HEK293T (cell line): Measurements from ENCODE around the gene ECD.

Experiments
- CTCF ChIA-PET: fragments of 350-600 bp; formaldehyde crosslinking; extraction: SDS; loops from one replicate; lab custom pipeline; 2021; ENCODE audit warnings: antibody characterized with exemption, inconsistent platforms; lab: Yijun Ruan, JAX
- POLR2A ChIA-PET: fragments of 350-600 bp; formaldehyde crosslinking; extraction: SDS; loops from one replicate; lab custom pipeline; 2020; ENCODE audit warnings: antibody characterized with exemption, inconsistent platforms; lab: Yijun Ruan, JAX
- DNase-seq: peaks from one replicate; pipeline ENCODE4 v3.0.0; 2012; ENCODE audit warnings: mixed read lengths; ENCODE audit errors: extremely low spot score
- ARNT ChIP-seq: fragments of 450-650 bp; IDR thresholded peaks from 2 replicates; pipeline ENCODE4 v1.6.1; 2017; ENCODE audit warnings: mild to moderate bottlenecking
- BHLHE40 ChIP-seq: fragments of 450-650 bp; IDR thresholded peaks from 2 replicates; pipeline ENCODE4 v1.6.1; 2016; ENCODE audit warnings: mild to moderate bottlenecking, moderate library complexity, borderline replicate concordance
- CTBP1 ChIP-seq: fragments of 450-650 bp; IDR thresholded peaks from 2 replicates; pipeline ENCODE4 v1.6.1; 2016; ENCODE audit warnings: borderline replicate concordance
- ELF4 ChIP-seq: fragments of 450-650 bp; IDR thresholded peaks from 2 replicates; pipeline ENCODE4 v1.6.1; 2017; ENCODE audit warnings: antibody characterized with exemption
- FOXA1 ChIP-seq: fragments of 450-650 bp; IDR thresholded peaks from 2 replicates; pipeline ENCODE4 v1.6.1; 2016; ENCODE audit warnings: mild to moderate bottlenecking
- FOXK2 ChIP-seq: fragments of 450-650 bp; IDR thresholded peaks from 2 replicates; pipeline ENCODE4 v1.6.1; 2016; ENCODE audit warnings: mild to moderate bottlenecking
- FOXM1 ChIP-seq: fragments of 450-650 bp; IDR thresholded peaks from 2 replicates; pipeline ENCODE4 v1.6.1; 2017; ENCODE audit warnings: mild to moderate bottlenecking, borderline replicate concordance
- HDGF ChIP-seq: fragments of 450-650 bp; IDR thresholded peaks from 2 replicates; pipeline ENCODE4 v1.6.1; 2017; ENCODE audit warnings: antibody characterized with exemption, borderline replicate concordance
- L3MBTL2 ChIP-seq: fragments of 450-650 bp; conservative IDR thresholded peaks from 2 replicates; pipeline ENCODE4 v1.6.1; 2016; ENCODE audit warnings: mild to moderate bottlenecking
- LEF1 ChIP-seq: fragments of 450-650 bp; IDR thresholded peaks from 2 replicates; pipeline ENCODE4 v1.6.1; 2017; ENCODE audit warnings: mild to moderate bottlenecking, borderline replicate concordance
- NFRKB ChIP-seq: fragments of 450-650 bp; IDR thresholded peaks from 2 replicates; pipeline ENCODE4 v1.6.1; 2016; ENCODE audit warnings: mild to moderate bottlenecking, moderate library complexity
- PKNOX1 ChIP-seq: fragments of 450-650 bp; IDR thresholded peaks from 2 replicates; pipeline ENCODE4 v1.6.1; 2016
- SP1 ChIP-seq: fragments of 450-650 bp; IDR thresholded peaks from 2 replicates; pipeline ENCODE4 v1.6.1; 2017
- SUZ12 ChIP-seq: fragments of 450-650 bp; IDR thresholded peaks from 2 replicates; pipeline ENCODE4 v1.6.1; 2016; ENCODE audit warnings: mild to moderate bottlenecking
- TARDBP ChIP-seq: fragments of 450-650 bp; IDR thresholded peaks from 2 replicates; pipeline ENCODE4 v1.6.1; 2016
- ZNF384 ChIP-seq: fragments of 450-650 bp; IDR thresholded peaks from 2 replicates; pipeline ENCODE4 v1.6.1; 2016

ECD gene

GRCh38 chr10:73097305-73097670, 70.5 kb downstream of the ECD start:
- DNase-seq: no peak
- ChIA-PET POLR2A (interaction anchor here (0.6 to 6.6 kb wide), 9 partner anchors 13 to 155 kb away, joined by 3 to 61 read pairs (median 6); partner anchors contain the start of genes DNAJC9, ECD, FAM149B1 and MRPS16), CTCF (interaction anchor here (0.5 to 2.4 kb wide), 8 partner anchors 13 to 231 kb away, joined by 3 to 7 read pairs (median 4); partner anchors contain the start of gene NUDT13)
- no peak for TF ChIP-seq ARNT
- TF ChIP-seq SP1: no peak
- TF ChIP-seq HDGF: no peak
- no peak for TF ChIP-seq TARDBP
- TF ChIP-seq BHLHE40: no peak
- no peak for TF ChIP-seq SUZ12
- no peak for TF ChIP-seq FOXK2
- TF ChIP-seq ELF4: no peak
- no peak for TF ChIP-seq PKNOX1
- TF ChIP-seq CTBP1: no peak
- TF ChIP-seq FOXA1: no peak

GRCh38 chr10:73096449-73097304, 71.1 kb downstream of the ECD start, which contains the start of gene P4HA1:
TSS of gene P4HA1 (minus strand) at chr10:73096866. CDS start at chr10:73074883, 21,983 bp downstream.
- ChIA-PET CTCF (interaction anchor here (0.5 to 2.4 kb wide), 9 partner anchors 13 to 231 kb away, joined by 3 to 7 read pairs (median 3); partner anchors contain the start of gene NUDT13), POLR2A (interaction anchor here (0.6 to 6.6 kb wide), 13 partner anchors 11 to 742 kb away, joined by 3 to 61 read pairs (median 3); partner anchors contain the start of genes DNAJB12, DNAJC9, ECD and FAM149B1)
- TF ChIP-seq TARDBP: peak; percentile 98
- peak; percentile 88 for TF ChIP-seq L3MBTL2
- no peak for TF ChIP-seq SUZ12
- TF ChIP-seq LEF1: no peak
- TF ChIP-seq ELF4: peak; percentile 85
- TF ChIP-seq ZNF384: peak; percentile 80
- peak; percentile 34; the same call in 1 of the 2 replicates for TF ChIP-seq FOXM1
- no peak for TF ChIP-seq NFRKB
- TF ChIP-seq FOXK2: no peak
- DNase-seq: peak; percentile 97

- DNase-seq: peak; percentile 37
- TF ChIP-seq HDGF: no peak
- 0 out of 2 replicates have a peak, but pooled peaks have one; percentile 33 for TF ChIP-seq L3MBTL2
- ChIA-PET POLR2A (interaction anchor here (0.6 to 6.6 kb wide), 9 partner anchors 11 to 741 kb away, joined by 3 to 61 read pairs (median 6); partner anchors contain the start of genes DNAJB12, DNAJC9, ECD and FAM149B1), CTCF (interaction anchor here (0.7 to 2.4 kb wide), 3 partner anchors 13 to 60 kb away, joined by 3 to 7 read pairs (median 3); partner anchors contain the start of gene NUDT13)
Observed at GRCh38 chr10:73096041-73096448, 71.8 kb downstream of the ECD start.

- peak; percentile 33 for DNase-seq
- ChIA-PET POLR2A (interaction anchor here (0.8 to 6.6 kb wide), 7 partner anchors 12 to 741 kb away, joined by 3 to 61 read pairs (median 7); partner anchors contain the start of genes DNAJB12, DNAJC9, ECD and FAM149B1), CTCF (interaction anchor here (0.7 to 2.4 kb wide), 3 partner anchors 12 to 61 kb away, joined by 3 to 7 read pairs (median 3); partner anchors contain the start of gene NUDT13)
- TF ChIP-seq ELF4 (no peak), NFRKB (no peak), CTBP1 (no peak), L3MBTL2 (no peak), SP1 (no peak), ZNF384 (peak; percentile 90), PKNOX1 (no peak)
Observed at GRCh38 chr10:73095481-73096021, 72.3 kb downstream of the ECD start.

GRCh38 chr10:73094986-73095480, 72.8 kb downstream of the ECD start:
- TF ChIP-seq FOXK2: no peak
- TF ChIP-seq BHLHE40: no peak
- no peak for TF ChIP-seq ARNT
- no peak for TF ChIP-seq ZNF384
- no peak for TF ChIP-seq TARDBP
- TF ChIP-seq CTBP1: no peak
- no peak for TF ChIP-seq L3MBTL2
- TF ChIP-seq SUZ12: no peak
- no peak for TF ChIP-seq LEF1
- POLR2A ChIA-PET: interaction anchor here (1.5 to 6.6 kb wide), 3 partner anchors 15 to 740 kb away, joined by 4 to 61 read pairs (median 13); partner anchors contain the start of genes DNAJB12, ECD, FAM149B1 and NUDT13
- CTCF ChIA-PET: interaction anchor here (2.4 kb wide), 1 partner anchor 12 kb away, joined by 7 read pairs; no protein-coding TSS in a partner anchor
- no peak for DNase-seq
